Neural progenitor cell (in vitro differentiated cells): ENCODE results near the gene GP2.
"Not testable (repeated sequence)": the region's sequence is repeated elsewhere in the genome, so short reads cannot be mapped to it uniquely, and the experiment has no call there.

Source experiments
- EZH2 ChIP-seq: fragments of 200-600 bp; sonication (generic); IDR thresholded peaks from 2 replicates; pipeline ENCODE4 v1.6.1; 2017; ENCODE audit warnings: antibody characterized with exemption, mild to moderate bottlenecking, moderate library complexity
- EZH2phosphoT487 ChIP-seq: fragments of 200-600 bp; sonication (generic); IDR thresholded peaks from 2 replicates; pipeline ENCODE4 v1.6.1; 2017; ENCODE audit warnings: antibody characterized with exemption
- TF ChIP-seq, protein P1 (sequence below): fragments of 200-600 bp; sonication (generic); IDR thresholded peaks from 2 replicates; pipeline ENCODE4 v1.5.1; 2017; ENCODE audit warnings: antibody characterized with exemption, mild to moderate bottlenecking

GRCh38 chr16:20321051-20321450, 6.3 kb downstream of the GP2 start:
- TF ChIP-seq, protein P1, sequence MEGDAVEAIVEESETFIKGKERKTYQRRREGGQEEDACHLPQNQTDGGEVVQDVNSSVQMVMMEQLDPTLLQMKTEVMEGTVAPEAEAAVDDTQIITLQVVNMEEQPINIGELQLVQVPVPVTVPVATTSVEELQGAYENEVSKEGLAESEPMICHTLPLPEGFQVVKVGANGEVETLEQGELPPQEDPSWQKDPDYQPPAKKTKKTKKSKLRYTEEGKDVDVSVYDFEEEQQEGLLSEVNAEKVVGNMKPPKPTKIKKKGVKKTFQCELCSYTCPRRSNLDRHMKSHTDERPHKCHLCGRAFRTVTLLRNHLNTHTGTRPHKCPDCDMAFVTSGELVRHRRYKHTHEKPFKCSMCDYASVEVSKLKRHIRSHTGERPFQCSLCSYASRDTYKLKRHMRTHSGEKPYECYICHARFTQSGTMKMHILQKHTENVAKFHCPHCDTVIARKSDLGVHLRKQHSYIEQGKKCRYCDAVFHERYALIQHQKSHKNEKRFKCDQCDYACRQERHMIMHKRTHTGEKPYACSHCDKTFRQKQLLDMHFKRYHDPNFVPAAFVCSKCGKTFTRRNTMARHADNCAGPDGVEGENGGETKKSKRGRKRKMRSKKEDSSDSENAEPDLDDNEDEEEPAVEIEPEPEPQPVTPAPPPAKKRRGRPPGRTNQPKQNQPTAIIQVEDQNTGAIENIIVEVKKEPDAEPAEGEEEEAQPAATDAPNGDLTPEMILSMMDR = not testable (repeated sequence)
- TF ChIP-seq EZH2, EZH2phosphoT487: not testable (repeated sequence)
